ENCODE measurements around the gene KDM4C.

The KDM4C gene

DNA sequence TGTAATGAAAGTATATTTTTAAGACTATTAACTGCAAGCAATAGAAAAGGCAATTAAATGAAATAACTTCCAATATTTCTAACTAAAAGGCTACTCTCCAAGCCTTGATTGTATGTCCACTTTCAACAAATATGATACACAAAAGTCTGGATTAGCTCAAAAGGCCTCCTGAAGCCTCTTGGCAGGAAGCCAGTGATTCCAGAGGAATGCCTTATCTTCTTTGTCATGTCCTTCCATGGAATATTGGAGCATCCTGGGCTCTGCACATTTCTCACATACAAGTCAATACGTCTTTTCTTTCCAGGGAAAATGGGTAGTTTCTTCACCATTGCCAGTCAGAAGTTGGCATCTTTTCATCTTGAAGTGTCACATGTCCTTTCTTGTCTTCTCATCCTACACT, 357.8 kb downstream of the KDM4C start:
- H3K36me3 Mint-ChIP-seq = peaks cover 40% of the 10 kb centered on the region

DNA sequence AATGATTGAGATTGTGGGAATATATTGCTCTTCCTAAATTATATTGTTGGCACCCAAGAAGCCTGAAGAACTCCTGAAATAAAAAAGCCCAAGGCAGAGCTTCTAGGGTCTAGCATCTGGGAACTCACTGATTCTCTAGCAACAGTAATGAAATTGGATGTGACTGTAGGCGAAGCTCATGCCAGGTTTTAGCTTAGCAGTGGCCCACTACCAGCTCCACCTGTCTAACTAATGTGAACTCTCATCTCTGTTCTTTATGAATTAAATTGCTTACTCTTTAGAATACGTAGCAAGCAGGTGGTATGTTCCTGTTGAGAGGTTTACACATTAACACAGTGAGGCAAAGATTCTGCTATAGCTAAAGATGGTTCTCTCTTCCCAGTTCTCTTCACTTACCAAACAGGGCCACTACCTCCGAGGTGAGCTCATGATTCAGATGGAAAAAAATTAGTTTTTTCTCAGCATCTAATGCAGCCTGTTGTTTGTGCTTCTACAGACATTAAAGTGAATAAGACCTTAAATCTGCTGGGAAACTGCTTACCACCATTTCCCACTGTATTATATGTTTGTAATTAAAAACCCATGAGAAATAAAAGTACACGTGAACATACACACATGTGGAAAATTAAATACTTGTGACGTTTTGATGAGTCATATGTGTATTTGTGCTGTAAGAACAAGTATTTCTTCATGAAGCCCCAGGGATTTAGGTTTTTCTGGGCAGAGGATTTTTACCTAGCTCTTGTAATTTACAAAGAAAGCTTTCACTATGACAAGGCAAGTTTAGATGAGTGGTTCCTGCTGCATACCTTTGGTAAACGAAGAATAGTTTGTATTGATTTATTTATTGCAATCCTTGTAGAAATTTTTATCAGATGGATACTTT, 360.1 kb downstream of the KDM4C start:
- Mint-ChIP-seq H3K9me3 (no peaks in the 10 kb centered on the region), H3K27me3 (no peaks in the 10 kb centered on the region), H3K27ac (peak overlapping the region; percentile 76), H3K4me3 (no peak overlapping the region), H3K36me3 (peaks cover 39% of the 10 kb centered on the region), H3K4me1 (peaks cover 37% of the 10 kb centered on the region)
- ATAC-seq = peak; percentile 86

More for the DNA sequence above, 357.8 kb downstream of the KDM4C start:
- Mint-ChIP-seq H3K27me3 (no peaks in the 10 kb centered on the region), H3K4me3 (no peak overlapping the region), H3K4me1 (peaks cover 31% of the 10 kb centered on the region), H3K27ac (no peak overlapping the region), H3K9me3 (no peaks in the 10 kb centered on the region)
- no peak for ATAC-seq

DNA sequence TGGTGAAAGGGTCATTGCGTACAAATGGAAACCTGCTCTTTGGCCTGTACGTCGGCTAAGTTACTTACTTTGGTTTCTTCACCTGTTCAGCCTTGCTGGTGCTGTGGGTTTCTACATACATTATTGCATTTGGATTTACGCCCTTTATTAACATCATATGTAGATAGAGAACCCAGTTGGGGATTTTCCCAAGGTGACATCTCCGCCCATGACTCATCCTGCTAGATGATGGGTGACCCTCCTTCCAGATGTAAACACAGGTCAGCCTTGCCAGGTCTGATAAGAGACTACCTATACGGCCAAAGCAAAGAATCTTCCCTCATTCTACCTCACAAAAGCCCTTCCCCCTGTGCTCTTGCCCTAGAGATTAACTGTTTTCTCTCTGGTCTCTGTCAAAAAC, 360.9 kb downstream of the KDM4C start:
- no peak overlapping the region for H3K4me3 Mint-ChIP-seq
- peaks cover 37% of the 10 kb centered on the region for H3K4me1 Mint-ChIP-seq
- no peaks in the 10 kb centered on the region for H3K9me3 Mint-ChIP-seq
- H3K27ac Mint-ChIP-seq = no peak overlapping the region
- peaks cover 40% of the 10 kb centered on the region for H3K36me3 Mint-ChIP-seq
- peak; percentile 57 for ATAC-seq
- no peaks in the 10 kb centered on the region for H3K27me3 Mint-ChIP-seq

DNA sequence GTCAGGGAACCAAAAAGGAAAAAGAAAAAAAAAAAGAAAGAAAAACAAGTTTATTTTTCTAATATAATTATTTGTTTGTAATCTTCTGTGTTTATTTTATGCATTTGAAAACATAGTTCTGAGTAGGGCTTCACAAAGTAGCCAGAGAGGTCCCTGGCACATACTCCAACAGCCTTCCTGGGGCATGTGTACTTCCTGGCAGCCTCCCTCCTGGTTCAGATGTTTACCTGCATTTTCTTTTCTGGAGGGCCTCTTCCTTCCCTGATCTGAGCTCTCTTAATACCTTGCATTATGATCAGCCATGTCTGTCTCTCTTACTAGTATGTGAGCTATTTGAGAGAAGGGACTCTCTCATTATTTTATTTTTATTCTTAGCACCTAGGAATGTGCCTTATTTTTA, 361.8 kb downstream of the KDM4C start:
- no peak overlapping the region for H3K27ac Mint-ChIP-seq
- H3K9me3 Mint-ChIP-seq = no peaks in the 10 kb centered on the region
- H3K4me1 Mint-ChIP-seq = peaks cover 37% of the 10 kb centered on the region
- peaks cover 42% of the 10 kb centered on the region for H3K36me3 Mint-ChIP-seq
- no peak overlapping the region for H3K4me3 Mint-ChIP-seq
- no peaks in the 10 kb centered on the region for H3K27me3 Mint-ChIP-seq
- ATAC-seq = no peak

DNA sequence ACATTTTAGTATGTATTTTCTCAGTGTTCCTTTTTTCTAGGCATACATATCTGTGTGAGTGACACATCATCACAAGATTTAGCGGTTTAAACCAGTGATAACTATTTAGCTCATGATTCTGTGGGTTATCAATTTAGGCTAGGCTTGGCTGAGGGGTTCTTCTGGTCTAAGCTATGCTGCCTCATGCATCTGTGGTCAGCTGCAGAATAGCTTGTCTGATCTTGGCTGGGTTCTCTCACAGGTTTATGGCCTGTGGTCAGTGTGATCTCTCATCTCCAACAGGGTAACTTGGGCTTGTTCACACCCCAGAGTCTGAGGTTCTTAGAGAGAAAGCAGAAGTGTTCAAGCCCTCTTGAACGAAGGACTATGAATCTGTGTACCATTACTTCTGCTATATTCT, 363.3 kb downstream of the KDM4C start:
- Mint-ChIP-seq H3K4me1 (peaks cover 37% of the 10 kb centered on the region), H3K27ac (peak overlapping the region; percentile 44), H3K9me3 (no peaks in the 10 kb centered on the region), H3K27me3 (no peaks in the 10 kb centered on the region), H3K36me3 (peaks cover 49% of the 10 kb centered on the region), H3K4me3 (no peak overlapping the region)
- peak; percentile 52 for ATAC-seq

DNA sequence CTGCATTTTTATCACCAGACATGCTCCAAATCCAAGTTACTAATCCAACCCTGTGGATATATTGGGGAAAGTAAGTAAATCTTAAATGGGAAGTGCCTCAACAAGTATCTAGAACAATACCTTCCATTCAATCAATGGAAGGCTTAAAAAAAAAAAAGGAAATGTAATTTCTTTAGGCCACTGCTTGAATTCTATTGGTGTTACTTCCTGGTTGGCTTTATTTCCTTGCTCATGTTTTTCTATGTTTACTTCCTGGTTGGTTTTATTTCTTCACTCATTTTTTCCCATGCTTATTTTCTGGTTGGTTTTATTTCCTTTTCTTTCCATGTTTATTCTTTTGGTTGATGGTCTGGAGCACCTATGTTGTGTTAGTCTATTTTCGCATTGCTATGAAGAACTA, 363.9 kb downstream of the KDM4C start:
- Mint-ChIP-seq H3K27ac (peak overlapping the region; percentile 44), H3K36me3 (peaks cover 54% of the 10 kb centered on the region), H3K27me3 (no peaks in the 10 kb centered on the region), H3K9me3 (no peaks in the 10 kb centered on the region), H3K4me1 (peaks cover 37% of the 10 kb centered on the region), H3K4me3 (no peak overlapping the region)
- no peak for ATAC-seq

DNA sequence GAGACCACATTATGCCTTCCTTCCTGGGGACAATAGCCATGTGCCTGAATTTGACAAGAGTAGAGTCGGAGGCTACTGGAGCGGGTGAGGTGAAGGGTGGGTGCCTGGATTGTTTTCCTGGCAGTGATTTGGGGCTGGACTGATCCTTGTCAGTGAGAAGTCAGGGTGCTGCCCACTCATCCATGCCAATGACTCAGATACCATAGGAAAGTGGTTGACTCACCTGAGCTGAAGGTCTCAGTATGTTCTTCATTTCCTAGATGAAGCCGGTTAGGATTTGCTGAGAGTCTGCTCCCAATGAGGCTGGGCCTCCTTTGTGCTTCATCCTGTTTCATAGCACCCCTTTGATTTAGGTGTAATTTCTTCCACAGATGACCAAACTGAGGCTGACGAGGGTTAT, 366.0 kb downstream of the KDM4C start:
- Mint-ChIP-seq H3K36me3 (peaks cover 72% of the 10 kb centered on the region), H3K27me3 (no peaks in the 10 kb centered on the region), H3K27ac (no peak overlapping the region), H3K4me3 (no peak overlapping the region), H3K9me3 (no peaks in the 10 kb centered on the region), H3K4me1 (peaks cover 26% of the 10 kb centered on the region)
- no peak for ATAC-seq

DNA sequence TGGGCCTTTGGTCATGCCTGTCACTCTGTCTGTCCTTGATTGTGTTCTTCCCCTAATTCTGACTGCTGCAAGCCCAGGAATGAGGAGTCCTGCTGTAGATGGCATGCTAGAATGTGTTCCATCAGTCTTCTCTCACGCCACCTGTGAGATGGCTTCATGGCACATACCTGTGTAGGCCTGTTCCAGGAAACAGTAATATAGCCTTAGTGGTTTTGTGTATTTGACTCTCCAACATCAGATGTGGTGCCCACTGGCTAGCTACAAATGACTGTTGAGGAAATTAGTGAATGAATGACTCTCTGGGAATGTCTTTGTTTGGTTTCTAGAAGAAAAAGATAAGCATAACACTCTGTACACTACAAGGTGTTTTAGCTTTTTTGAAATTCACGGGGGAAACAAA, 367.5 kb downstream of the KDM4C start:
- H3K27ac Mint-ChIP-seq = no peak overlapping the region
- H3K4me3 Mint-ChIP-seq = no peak overlapping the region
- no peaks in the 10 kb centered on the region for H3K27me3 Mint-ChIP-seq
- no peak for ATAC-seq
- H3K9me3 Mint-ChIP-seq = no peaks in the 10 kb centered on the region
- peaks cover 17% of the 10 kb centered on the region for H3K4me1 Mint-ChIP-seq
- peaks cover 80% of the 10 kb centered on the region for H3K36me3 Mint-ChIP-seq

DNA sequence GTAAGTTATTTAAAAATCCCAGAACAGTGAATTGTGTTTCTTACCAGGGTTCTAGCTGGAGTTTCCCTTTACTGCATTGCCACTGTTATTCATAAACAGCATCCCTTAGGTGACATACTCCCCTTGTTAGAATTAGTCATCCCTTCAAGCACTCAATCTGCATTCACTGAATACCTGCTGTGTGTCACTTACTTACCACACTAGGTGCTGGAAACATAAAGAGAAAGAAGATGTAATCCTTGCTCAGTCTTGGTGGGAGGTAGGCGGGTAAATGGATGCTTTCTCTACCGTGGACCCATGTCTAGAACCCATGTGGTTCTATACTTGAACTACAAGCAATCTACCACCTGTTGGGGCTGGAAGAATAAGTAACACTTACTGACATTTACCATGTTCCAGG, 371.6 kb downstream of the KDM4C start:
- H3K27me3 Mint-ChIP-seq = no peaks in the 10 kb centered on the region
- no peaks in the 10 kb centered on the region for H3K4me1 Mint-ChIP-seq
- H3K27ac Mint-ChIP-seq = no peak overlapping the region
- no peak for ATAC-seq
- H3K9me3 Mint-ChIP-seq = no peaks in the 10 kb centered on the region
- H3K4me3 Mint-ChIP-seq = no peak overlapping the region
- H3K36me3 Mint-ChIP-seq = peaks cover 76% of the 10 kb centered on the region

DNA sequence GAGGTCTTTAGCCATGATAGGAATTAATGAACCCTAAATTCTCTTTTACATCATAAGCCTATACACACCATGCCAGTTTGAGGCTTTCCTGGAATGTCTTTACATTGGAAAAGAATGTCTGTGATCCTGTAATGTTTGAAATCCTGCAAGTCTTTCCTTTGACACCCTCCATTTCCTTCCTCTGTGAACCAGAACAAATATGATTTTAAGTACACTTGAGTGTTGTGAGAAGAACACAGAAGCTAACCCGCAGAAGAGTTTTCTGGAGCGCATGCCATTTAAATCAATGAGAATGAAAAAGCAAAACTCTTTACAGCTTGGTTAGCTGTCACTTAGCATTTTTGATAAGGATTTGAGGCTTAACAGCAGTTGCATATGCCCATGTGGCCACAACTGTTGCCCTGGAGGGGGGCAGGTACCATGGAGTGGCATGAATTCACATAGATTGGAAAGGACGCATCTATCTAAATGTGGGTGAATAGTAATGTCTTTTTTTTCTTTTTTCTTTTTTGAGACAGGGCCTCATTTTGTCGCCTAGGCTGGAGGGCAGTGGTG, 372.6 kb downstream of the KDM4C start:
- no peak overlapping the region for H3K27ac Mint-ChIP-seq

DNA sequence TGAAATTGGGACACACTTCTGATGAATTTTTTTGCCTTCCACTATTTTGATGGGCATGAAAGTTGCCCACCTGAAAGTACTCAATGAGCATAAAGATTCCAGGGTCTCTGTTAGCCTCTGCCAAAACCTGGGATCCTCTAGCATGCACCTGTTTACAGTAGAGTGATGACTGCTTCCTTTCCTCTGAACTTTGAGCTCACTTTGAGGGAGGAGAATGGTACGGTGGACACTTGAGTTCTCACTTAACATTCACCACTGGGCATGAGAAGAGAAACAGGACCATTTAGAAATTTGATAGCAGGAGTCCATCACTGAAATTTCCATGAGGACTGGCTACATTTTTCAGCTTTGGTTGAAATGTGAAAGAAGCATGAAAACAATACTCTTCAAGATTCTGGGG, 374.8 kb downstream of the KDM4C start:
- Mint-ChIP-seq H3K27me3 (no peaks in the 10 kb centered on the region), H3K9me3 (no peaks in the 10 kb centered on the region), H3K4me3 (no peak overlapping the region), H3K36me3 (peaks cover 75% of the 10 kb centered on the region), H3K27ac (no peak overlapping the region), H3K4me1 (no peaks in the 10 kb centered on the region)
- ATAC-seq = no peak

More for the DNA sequence above, 372.6 kb downstream of the KDM4C start:
- Mint-ChIP-seq H3K27me3 (no peaks in the 10 kb centered on the region), H3K4me3 (no peak overlapping the region), H3K36me3 (peaks cover 76% of the 10 kb centered on the region), H3K9me3 (no peaks in the 10 kb centered on the region), H3K4me1 (no peaks in the 10 kb centered on the region)
- no peak for ATAC-seq

DNA sequence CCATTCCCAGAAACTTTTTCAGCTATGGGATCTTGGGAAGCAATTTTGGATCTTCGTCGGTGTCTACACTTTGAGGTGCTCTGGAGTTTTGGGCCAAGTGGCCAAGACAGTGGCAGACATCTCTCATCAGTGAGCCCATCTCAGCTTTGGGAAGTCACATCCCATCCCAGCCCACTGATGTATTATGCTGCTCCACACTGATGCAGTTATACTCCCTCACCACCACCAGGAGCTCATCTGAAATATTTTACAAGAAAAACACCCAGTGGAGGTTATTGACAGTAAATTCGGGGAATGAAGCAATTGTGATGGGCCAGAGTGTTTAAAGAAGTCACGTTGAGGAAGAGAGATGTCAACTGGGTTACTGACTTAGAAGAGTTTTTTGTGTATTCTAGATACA, 378.0 kb downstream of the KDM4C start:
- H3K36me3 Mint-ChIP-seq = peaks cover 68% of the 10 kb centered on the region
- H3K4me3 Mint-ChIP-seq = no peak overlapping the region
- no peaks in the 10 kb centered on the region for H3K4me1 Mint-ChIP-seq
- ATAC-seq = no peak
- no peak overlapping the region for H3K27ac Mint-ChIP-seq
- no peaks in the 10 kb centered on the region for H3K9me3 Mint-ChIP-seq
- H3K27me3 Mint-ChIP-seq = no peaks in the 10 kb centered on the region

DNA sequence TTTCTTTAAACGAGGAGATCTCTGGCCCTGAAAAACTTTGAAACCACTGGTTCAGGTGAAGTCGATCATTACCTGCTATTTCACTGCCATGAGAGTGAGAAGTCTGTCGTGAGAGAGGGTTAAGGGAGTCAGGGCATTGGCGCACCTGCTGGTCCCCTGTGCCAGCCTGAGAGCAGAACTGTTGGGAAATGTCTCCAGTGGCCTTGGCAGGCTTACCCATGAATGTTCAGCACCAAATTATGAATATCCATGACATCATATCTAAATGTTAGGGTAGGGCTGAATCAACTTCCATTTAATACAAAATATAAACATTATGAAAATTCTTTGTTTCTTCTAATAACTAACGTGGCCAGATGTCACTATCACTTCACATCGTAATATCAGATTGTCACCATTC, 379.3 kb downstream of the KDM4C start:
- Mint-ChIP-seq H3K27ac (no peak overlapping the region), H3K4me1 (no peaks in the 10 kb centered on the region), H3K9me3 (no peaks in the 10 kb centered on the region), H3K36me3 (peaks cover 69% of the 10 kb centered on the region), H3K4me3 (no peak overlapping the region), H3K27me3 (no peaks in the 10 kb centered on the region)
- no peak for ATAC-seq

DNA sequence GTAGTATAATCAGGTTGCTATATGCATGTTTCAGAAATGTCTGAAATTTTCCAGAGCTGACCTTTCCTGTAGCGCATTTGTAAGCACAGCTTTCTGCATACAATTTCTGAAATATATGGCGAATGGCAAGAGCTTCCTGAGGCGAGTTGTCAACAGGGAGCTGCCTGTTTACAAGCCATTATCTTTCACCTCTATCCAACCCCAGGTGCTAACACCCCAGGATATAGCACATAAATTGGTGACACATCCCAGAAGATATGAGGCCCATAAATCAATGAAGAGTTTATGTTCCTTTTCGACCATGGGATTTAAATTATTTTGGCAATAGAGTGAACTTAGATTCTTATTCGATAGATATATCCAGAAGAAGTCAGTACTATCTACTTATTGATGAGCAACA, 379.8 kb downstream of the KDM4C start:
- no peak overlapping the region for H3K27ac Mint-ChIP-seq
- H3K27me3 Mint-ChIP-seq = no peaks in the 10 kb centered on the region
- peaks cover 75% of the 10 kb centered on the region for H3K36me3 Mint-ChIP-seq
- H3K9me3 Mint-ChIP-seq = no peaks in the 10 kb centered on the region
- no peak overlapping the region for H3K4me3 Mint-ChIP-seq
- H3K4me1 Mint-ChIP-seq = no peaks in the 10 kb centered on the region
- ATAC-seq = no peak

DNA sequence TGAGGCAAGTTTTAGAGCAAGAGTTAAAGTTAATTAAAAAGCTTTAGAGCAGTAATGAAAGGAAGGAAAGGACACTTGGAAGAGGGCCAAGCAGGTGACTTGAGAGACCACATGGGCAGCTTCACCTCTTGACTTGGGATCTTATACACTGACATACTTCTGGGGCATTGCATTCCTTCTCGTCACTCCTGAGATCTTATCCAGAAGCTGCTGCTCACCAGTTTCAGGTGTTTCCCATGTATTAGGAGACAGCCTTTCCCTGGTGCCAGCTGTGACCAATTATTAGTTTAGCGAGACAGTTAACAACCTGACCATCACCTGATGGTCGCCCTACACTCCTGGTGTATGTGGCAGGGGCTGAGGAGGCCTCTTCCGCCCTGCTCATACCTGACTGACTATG, 382.1 kb downstream of the KDM4C start:
- no peak for ATAC-seq
- Mint-ChIP-seq H3K4me3 (no peak overlapping the region), H3K4me1 (no peaks in the 10 kb centered on the region), H3K9me3 (no peaks in the 10 kb centered on the region), H3K36me3 (peaks cover 75% of the 10 kb centered on the region), H3K27me3 (no peaks in the 10 kb centered on the region), H3K27ac (no peak overlapping the region)

DNA sequence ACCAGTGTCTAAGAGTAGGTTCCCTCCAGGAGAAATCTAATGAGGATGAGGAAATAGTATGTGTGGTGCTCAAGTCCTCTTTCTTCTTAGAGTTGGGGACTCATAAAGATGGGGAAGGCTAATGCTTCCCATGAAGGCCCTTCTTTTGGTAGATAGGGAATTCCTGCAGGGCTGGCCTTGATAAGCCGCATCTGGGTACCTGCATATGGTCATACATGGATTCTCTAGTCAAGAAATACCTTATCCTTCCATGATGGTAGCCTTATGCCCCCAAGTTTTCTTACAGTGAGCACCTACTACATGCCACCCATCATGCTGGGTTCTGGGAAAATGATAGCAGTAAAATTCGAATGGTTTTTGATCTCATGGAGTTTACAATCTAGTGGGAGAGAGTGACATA, 382.6 kb downstream of the KDM4C start:
- Mint-ChIP-seq H3K9me3 (no peaks in the 10 kb centered on the region), H3K36me3 (peaks cover 75% of the 10 kb centered on the region), H3K4me3 (no peak overlapping the region), H3K4me1 (no peaks in the 10 kb centered on the region), H3K27me3 (no peaks in the 10 kb centered on the region), H3K27ac (no peak overlapping the region)
- ATAC-seq = no peak

All from stimulated activated memory B cell treated with anti-CD40 and anti-IgM and Interleukin-4, amounts not matched to agents 10 μg/mL and 1 μg/mL and 100 μg/mL, for 72 hours (primary cell).